Endodermal cell (in vitro differentiated cells): ENCODE measurements around the gene ADAMTS2. TPM values are rescaled to one million over a fixed set of nuclear protein-coding genes. Genes with fewer than 3 reads are reported as not detected.

Experiments
- DNase-seq: peaks from one replicate; pipeline ENCODE4 v3.0.0-alpha.2; 2017
- H3K27ac ChIP-seq: 2 replicates; pipeline ENCODE4 v1.5.1; 2013; ENCODE audit warnings: mild to moderate bottlenecking, low read depth, low read length, moderate library complexity
- H3K27me3 ChIP-seq: 2 replicates; pipeline ENCODE4 v1.6.1; 2013; ENCODE audit warnings: mild to moderate bottlenecking, low read length, moderate library complexity; ENCODE audit not compliant: insufficient read depth, control insufficient read depth, poor library complexity, severe bottlenecking
- H3K36me3 ChIP-seq: 2 replicates; pipeline ENCODE4 v1.7.0; 2013; ENCODE audit warnings: mild to moderate bottlenecking, low read length, moderate library complexity; ENCODE audit not compliant: control insufficient read depth, insufficient read depth
- H3K4me1 ChIP-seq: one replicate; pipeline ENCODE4 v1.7.0; 2013; ENCODE audit warnings: low read length; ENCODE audit not compliant: control insufficient read depth, insufficient read depth
- H3K4me3 ChIP-seq: 2 replicates; pipeline ENCODE4 v1.5.1; 2013; ENCODE audit warnings: mild to moderate bottlenecking, low read length, moderate library complexity
- H3K9ac ChIP-seq: 2 replicates; pipeline ENCODE4 v1.6.1; 2013; ENCODE audit warnings: mild to moderate bottlenecking, low read length, moderate library complexity; ENCODE audit not compliant: poor library complexity, severe bottlenecking; ENCODE audit errors: extremely low read depth
- H3K9me3 ChIP-seq: 2 replicates; pipeline ENCODE4 v1.6.1; 2013; ENCODE audit warnings: mild to moderate bottlenecking, low read length, moderate library complexity; ENCODE audit not compliant: control insufficient read depth
- H3K27ac Mint-ChIP-seq: 2 replicates; pipeline ENCODE4 v1.8.0; 2020; ENCODE audit warnings: mixed read lengths
- H3K27me3 Mint-ChIP-seq: 2 replicates; pipeline ENCODE4 v1.8.0; 2021; ENCODE audit warnings: mild to moderate bottlenecking, mixed read lengths; ENCODE audit not compliant: insufficient read depth
- H3K36me3 Mint-ChIP-seq: 2 replicates; pipeline ENCODE4 v1.8.0; 2020; ENCODE audit warnings: low read depth, mixed read lengths
- H3K4me1 Mint-ChIP-seq: 2 replicates; pipeline ENCODE4 v1.8.0; 2020; ENCODE audit warnings: mixed read lengths
- H3K4me3 Mint-ChIP-seq: 2 replicates; pipeline ENCODE4 v1.8.0; 2020; ENCODE audit warnings: mild to moderate bottlenecking, moderate library complexity, mixed read lengths
- H3K9me3 Mint-ChIP-seq: 2 replicates; pipeline ENCODE4 v1.8.0; 2020; ENCODE audit warnings: mild to moderate bottlenecking, mixed read lengths
- WGBS, 2 experiments: methylation state at CpG; one replicate each; pipeline versions ENCODE4 v1.1.5 to v1.1.7; 2013; ENCODE audit warnings: missing lambda C conversion rate in 2 of 2, mixed read lengths in 1 of 2; ENCODE audit not compliant: insufficient coverage in 1 of 2, insufficient read length in 1 of 2; 5-methylcytosine and 5-hydroxymethylcytosine counted together
- total RNA-seq, 2 donors: library from RNA; stranded (reverse); fragmentation: NEBNext Ultra II Directional in 1 of 2; extraction: Animal tissue kit (Norgen Biotek cat#: 25700) in 1 of 2; gene quantifications; 2 replicates in 1 of 2; 3 replicates in 1 of 2; pipeline ENCODE4 v1.2.1, GENCODE V29; 2021
- TF ChIP-seq, protein P1 (sequence below): fragments of 200-600 bp; sonication (generic); conservative IDR thresholded peaks from 2 replicates; pipeline ENCODE4 v1.5.0; 2021; ENCODE audit warnings: antibody characterized with exemption, mild to moderate bottlenecking

Gene ADAMTS2
- total RNA-seq, 2 donors from 2014 or later = 1.2 to 2.6 TPM

DNA sequence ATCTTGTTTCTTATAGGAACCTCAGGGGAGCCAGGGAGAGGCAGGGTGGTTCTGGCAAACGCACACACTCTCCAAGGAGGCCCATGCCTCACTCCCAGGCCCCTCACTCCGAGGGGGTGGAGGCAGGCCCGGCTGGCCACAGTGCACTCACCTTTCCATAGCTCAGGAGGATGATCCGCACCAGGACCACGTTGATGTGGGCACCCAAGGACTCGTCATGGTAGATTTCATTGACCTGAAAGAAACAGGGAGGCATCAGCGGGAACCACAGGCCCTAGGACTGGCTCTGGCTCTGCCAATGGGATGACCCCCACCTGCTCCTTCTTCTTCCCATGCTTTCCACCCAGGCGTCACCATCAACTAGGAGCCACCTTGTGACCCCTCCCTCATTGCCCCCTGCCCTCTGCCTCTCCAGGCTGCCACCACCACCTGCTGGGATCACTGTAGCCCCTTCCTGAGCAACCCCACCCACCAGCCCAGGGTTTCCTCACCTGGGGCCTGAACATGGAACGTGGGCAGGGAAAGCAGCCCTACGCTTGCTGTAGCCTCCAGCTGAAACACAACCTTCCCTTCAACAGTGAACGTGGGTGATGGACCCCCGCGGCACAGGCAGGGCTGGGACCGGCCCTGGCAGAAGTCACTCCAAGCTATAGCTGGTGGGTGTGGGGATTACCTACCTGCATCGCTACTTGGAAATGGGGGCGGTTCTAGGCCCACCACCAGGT is 164.2 kb downstream of the ADAMTS2 start:
- TF ChIP-seq, protein P1, sequence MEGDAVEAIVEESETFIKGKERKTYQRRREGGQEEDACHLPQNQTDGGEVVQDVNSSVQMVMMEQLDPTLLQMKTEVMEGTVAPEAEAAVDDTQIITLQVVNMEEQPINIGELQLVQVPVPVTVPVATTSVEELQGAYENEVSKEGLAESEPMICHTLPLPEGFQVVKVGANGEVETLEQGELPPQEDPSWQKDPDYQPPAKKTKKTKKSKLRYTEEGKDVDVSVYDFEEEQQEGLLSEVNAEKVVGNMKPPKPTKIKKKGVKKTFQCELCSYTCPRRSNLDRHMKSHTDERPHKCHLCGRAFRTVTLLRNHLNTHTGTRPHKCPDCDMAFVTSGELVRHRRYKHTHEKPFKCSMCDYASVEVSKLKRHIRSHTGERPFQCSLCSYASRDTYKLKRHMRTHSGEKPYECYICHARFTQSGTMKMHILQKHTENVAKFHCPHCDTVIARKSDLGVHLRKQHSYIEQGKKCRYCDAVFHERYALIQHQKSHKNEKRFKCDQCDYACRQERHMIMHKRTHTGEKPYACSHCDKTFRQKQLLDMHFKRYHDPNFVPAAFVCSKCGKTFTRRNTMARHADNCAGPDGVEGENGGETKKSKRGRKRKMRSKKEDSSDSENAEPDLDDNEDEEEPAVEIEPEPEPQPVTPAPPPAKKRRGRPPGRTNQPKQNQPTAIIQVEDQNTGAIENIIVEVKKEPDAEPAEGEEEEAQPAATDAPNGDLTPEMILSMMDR = no peak
- DNase-seq = no peak
- Histone ChIP-seq H3K27ac (no peak overlapping the region), H3K4me1 (no peaks in the 10 kb centered on the region), H3K36me3 (no peaks in the 10 kb centered on the region), H3K9me3 (no peaks in the 10 kb centered on the region), H3K4me3 (no peak overlapping the region), H3K27me3 (no peaks in the 10 kb centered on the region), H3K9ac (no peak overlapping the region)
- no peaks in the 10 kb centered on the region for H3K36me3 Mint-ChIP-seq
- 83 to 92% methylated on average over 8 to 16 of the region's 16 CpGs for WGBS, 2 experiments
- peaks cover 2% of the 10 kb centered on the region for H3K27me3 Mint-ChIP-seq
- H3K4me3 Mint-ChIP-seq = no peak overlapping the region
- peaks cover 4% of the 10 kb centered on the region for H3K9me3 Mint-ChIP-seq
- H3K27ac Mint-ChIP-seq = no peak overlapping the region
- peaks cover 2% of the 10 kb centered on the region for H3K4me1 Mint-ChIP-seq

DNA sequence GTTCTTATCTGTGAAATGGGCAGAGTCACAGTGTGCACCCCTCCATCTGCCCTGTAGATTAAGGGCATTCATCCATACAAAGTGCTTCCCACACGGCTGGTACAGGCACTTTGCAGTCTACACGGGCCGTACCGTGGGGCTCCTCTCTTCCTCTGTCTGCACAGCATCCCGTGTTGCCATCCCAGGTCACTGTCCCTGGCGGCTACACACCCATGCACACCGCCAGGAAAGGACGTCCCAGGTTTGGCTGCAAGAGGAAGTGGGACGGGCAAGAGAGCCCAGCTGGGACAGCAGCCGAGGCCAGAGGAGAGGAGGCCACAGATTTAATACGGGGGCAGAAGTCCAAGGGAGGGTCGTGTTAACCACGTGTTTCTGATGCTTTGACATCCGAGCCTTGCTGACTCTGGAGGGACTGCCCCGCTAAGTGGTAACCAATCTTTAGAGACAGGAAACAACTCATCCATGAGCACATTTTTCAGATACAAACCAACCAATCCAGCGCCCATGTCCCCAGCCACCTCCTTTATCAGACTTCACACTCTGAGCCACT is 165.1 kb downstream of the ADAMTS2 start:
- 88 to 91% methylated on average over 7 to 16 of the region's 16 CpGs for WGBS, 2 experiments
- H3K27ac Mint-ChIP-seq = no peak overlapping the region
- H3K4me3 Mint-ChIP-seq = no peak overlapping the region
- H3K9me3 ChIP-seq = no peaks in the 10 kb centered on the region
- TF ChIP-seq, protein P1 = no peak
- no peaks in the 10 kb centered on the region for H3K4me1 Mint-ChIP-seq
- no peak overlapping the region for H3K4me3 ChIP-seq
- no peaks in the 10 kb centered on the region for H3K36me3 ChIP-seq
- H3K27me3 ChIP-seq = no peaks in the 10 kb centered on the region
- peaks cover 4% of the 10 kb centered on the region for H3K9me3 Mint-ChIP-seq
- no peaks in the 10 kb centered on the region for H3K36me3 Mint-ChIP-seq
- no peak overlapping the region for H3K9ac ChIP-seq
- no peak overlapping the region for H3K27ac ChIP-seq
- no peaks in the 10 kb centered on the region for H3K4me1 ChIP-seq
- DNase-seq = no peak
- H3K27me3 Mint-ChIP-seq = peaks cover 2% of the 10 kb centered on the region

DNA sequence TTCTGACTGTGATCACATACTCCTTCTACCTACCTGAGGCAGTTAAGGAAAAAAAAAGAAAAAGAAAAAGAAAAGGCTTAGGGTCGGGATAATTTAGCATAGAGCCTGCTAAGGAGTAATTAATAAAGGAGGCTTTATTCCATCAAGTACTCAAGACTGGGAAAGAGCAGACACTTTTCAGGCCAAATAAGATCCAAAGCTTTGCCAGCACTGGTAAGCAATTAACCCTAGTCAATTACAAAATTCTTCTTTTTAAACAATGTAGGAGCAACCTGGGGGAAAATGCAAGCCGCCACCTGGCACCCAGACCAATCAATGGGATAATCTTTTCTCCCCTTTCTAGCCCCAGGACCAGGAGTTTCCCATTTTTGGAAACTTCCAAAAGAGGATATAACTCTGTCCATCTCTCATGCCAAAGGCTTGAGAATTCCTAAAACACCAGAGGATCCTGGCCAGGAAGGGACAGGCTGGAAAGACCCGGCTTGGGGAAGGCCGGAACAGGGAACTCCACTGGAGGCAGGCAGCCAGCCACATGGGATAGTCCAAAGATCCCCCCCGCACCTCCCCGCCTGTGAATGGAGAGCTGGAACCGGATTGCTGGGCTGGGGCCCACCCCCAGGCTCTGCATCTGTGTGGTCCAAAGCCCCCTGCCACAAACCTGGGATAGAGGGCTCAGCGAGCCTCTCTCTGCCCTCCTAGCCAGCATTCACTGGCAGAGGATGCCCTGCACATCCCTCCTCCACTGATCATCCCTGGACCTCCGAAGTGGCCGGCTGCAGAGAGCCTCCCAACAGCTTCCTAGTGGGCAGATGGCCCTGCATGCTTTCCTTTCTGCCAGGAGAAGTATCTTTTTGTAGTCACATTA is 167.3 kb downstream of the ADAMTS2 start:
- Histone ChIP-seq H3K36me3 (no peaks in the 10 kb centered on the region), H3K4me3 (no peak overlapping the region), H3K27ac (no peak overlapping the region), H3K9ac (no peak overlapping the region), H3K4me1 (no peaks in the 10 kb centered on the region), H3K9me3 (no peaks in the 10 kb centered on the region), H3K27me3 (no peaks in the 10 kb centered on the region)
- Mint-ChIP-seq H3K4me1 (no peaks in the 10 kb centered on the region), H3K9me3 (peaks cover 4% of the 10 kb centered on the region), H3K4me3 (no peak overlapping the region), H3K27ac (no peak overlapping the region), H3K27me3 (peaks cover 2% of the 10 kb centered on the region), H3K36me3 (no peaks in the 10 kb centered on the region)
- no peak for DNase-seq
- 93 to 98% methylated on average over 6 to 10 of the region's 10 CpGs for WGBS, 2 experiments
- TF ChIP-seq, protein P1 = no peak
